Measurements from ENCODE around the gene CSF2RB. TPM values are rescaled to one million over a fixed set of nuclear protein-coding genes. Genes with fewer than 3 reads are reported as not detected.

The CSF2RB gene
- total RNA-seq, 4 donors from 2014 or later = 5.7 to 14.3 (median 10.8) TPM

DNA sequence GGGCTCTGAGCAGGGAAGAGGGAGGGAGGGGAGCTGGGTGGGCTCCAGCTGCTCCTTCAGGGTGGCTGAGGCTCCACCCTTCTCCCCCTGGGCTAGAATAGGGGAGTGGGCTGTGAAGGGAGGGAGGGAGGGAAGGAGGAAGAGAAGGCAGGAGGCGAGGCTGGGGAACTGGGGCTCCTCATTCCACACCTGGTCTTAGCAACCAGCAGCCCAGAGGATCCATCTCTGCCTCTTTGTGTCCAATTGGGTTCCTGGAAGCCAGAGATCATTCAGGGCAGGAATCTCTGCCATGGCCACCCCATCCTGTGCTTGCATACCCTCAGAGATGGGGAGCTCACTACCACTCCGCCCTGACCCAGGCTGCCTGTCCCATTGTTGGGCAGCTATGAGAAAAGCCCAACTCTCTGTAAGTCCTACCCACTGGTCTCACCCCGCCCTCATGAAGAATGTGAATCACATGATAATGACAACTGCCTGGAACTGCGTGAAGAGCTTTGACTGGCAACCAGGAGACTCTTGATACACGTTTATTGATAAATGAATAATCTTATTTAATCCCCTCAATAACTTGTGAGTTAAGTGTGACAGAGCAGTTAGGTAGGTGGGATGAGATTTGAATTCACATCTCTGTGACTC, 44.8 kb upstream of the CSF2RB start:
- H3K27me3 ChIP-seq = no peaks in the 10 kb centered on the region
- DNase-seq (ENCODE audit: low spot score in 2 of 2) = no peak
- no peaks in the 10 kb centered on the region for H3K36me3 ChIP-seq
- peaks cover 0 to 7% (median 0%) of the 10 kb centered on the region in 4 donors for H3K4me1 ChIP-seq
- WGBS, 2 donors = 67 to 75% methylated on average over 5 of the region's 5 CpGs
- H3K27ac ChIP-seq = no peak overlapping the region
- H3K4me3 ChIP-seq = no peak overlapping the region
- H3K9me3 ChIP-seq = no peaks in the 10 kb centered on the region
- TF ChIP-seq EP300 (IDR thresholded peaks at IDR 0.05) (no peak), POLR2A (IDR thresholded peaks at IDR 0.05) (no peak)
- TF ChIP-seq, protein P1, sequence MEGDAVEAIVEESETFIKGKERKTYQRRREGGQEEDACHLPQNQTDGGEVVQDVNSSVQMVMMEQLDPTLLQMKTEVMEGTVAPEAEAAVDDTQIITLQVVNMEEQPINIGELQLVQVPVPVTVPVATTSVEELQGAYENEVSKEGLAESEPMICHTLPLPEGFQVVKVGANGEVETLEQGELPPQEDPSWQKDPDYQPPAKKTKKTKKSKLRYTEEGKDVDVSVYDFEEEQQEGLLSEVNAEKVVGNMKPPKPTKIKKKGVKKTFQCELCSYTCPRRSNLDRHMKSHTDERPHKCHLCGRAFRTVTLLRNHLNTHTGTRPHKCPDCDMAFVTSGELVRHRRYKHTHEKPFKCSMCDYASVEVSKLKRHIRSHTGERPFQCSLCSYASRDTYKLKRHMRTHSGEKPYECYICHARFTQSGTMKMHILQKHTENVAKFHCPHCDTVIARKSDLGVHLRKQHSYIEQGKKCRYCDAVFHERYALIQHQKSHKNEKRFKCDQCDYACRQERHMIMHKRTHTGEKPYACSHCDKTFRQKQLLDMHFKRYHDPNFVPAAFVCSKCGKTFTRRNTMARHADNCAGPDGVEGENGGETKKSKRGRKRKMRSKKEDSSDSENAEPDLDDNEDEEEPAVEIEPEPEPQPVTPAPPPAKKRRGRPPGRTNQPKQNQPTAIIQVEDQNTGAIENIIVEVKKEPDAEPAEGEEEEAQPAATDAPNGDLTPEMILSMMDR (IDR thresholded peaks at IDR 0.05) = no peak

DNA sequence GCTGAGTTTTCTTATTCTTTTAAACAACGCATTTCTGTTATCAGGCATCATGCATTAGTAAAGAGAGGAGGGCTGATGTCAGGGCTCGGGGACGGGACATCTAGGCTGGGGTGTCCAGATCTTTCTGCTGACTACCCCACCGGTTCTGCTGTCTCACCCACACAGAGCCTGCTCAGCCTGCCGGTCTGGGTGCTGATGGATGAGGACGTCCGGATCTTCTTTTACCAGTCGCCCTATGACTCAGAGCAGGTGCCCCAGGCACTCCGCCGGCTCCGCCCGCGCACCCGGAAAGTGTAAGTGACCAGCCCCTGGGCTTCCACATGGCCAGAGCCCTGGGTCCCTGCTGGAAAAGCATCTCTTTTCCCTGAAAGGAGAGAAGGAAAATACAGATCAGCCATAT, 43.2 kb upstream of the CSF2RB start:
- H3K4me1 ChIP-seq = peaks cover 0 to 15% (median 2%) of the 10 kb centered on the region in 4 donors
- no peaks in the 10 kb centered on the region for H3K27me3 ChIP-seq
- 87% methylated on average over 14 of the region's 14 CpGs for WGBS, 2 donors
- TF ChIP-seq POLR2A (IDR thresholded peaks at IDR 0.05) (no peak), EP300 (IDR thresholded peaks at IDR 0.05) (no peak)
- TF ChIP-seq, protein P1 (IDR thresholded peaks at IDR 0.05) = no peak
- no peak for DNase-seq (ENCODE audit: low spot score in 2 of 2)
- H3K36me3 ChIP-seq = no peaks in the 10 kb centered on the region
- no peaks in the 10 kb centered on the region for H3K9me3 ChIP-seq
- no peak overlapping the region for H3K4me3 ChIP-seq
- no peak overlapping the region for H3K27ac ChIP-seq

DNA sequence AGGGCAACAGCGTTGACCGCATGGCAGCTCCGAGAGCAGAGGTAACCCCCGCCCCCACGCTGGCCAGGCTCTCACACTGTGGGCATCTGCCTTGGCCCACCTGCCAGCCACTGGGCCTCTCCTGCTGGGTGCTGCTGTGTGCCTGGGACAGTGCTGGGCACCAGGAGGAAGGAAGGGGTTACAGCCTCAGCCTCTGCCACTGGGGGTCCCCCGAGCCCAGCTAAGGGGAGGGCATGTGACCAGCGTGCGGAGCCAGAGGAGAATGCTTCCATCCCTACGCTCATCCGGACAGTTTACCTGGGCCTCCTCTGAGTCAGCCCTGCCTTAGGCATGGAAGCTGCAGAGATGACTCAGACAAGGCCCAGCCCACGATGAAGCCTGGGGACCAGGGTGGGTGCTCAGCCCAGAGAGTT, 41.8 kb upstream of the CSF2RB start:
- Histone ChIP-seq H3K4me3 (no peak overlapping the region), H3K36me3 (no peaks in the 10 kb centered on the region), H3K27me3 (no peaks in the 10 kb centered on the region), H3K9me3 (no peaks in the 10 kb centered on the region), H3K4me1 (peaks cover 0 to 15% (median 2%) of the 10 kb centered on the region in 4 donors), H3K27ac (no peak overlapping the region)
- DNase-seq (ENCODE audit: low spot score in 2 of 2) = no peak
- 36 to 47% methylated on average over 9 to 10 of the region's 11 CpGs for WGBS, 2 donors
- TF ChIP-seq EP300 (IDR thresholded peaks at IDR 0.05) (no peak), POLR2A (IDR thresholded peaks at IDR 0.05) (no peak)
- TF ChIP-seq, protein P1 (IDR thresholded peaks at IDR 0.05) = no peak

DNA sequence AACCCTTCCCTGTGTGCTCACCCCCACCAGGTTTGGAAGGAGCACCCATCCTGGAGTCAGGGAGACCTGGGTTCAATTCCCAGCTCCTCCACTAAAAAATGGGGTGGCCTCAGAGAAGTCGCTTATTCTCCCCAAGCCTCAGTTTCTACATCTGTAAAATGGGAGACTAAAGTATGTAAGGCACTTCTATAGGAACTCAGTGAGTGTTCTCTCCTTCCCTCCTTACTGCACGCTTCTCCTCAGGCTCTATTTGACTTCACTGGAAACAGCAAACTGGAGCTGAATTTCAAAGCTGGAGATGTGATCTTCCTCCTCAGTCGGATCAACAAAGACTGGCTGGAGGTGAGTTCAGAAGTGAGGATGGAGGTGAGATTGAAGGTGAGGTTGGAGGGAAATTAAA, 41.3 kb upstream of the CSF2RB start:
- WGBS, 2 donors = 89 to 92% methylated on average over 3 of the region's 3 CpGs
- Histone ChIP-seq H3K27ac (no peak overlapping the region), H3K4me1 (peaks cover 0 to 15% (median 2%) of the 10 kb centered on the region in 4 donors), H3K36me3 (no peaks in the 10 kb centered on the region), H3K27me3 (no peaks in the 10 kb centered on the region), H3K4me3 (no peak overlapping the region), H3K9me3 (no peaks in the 10 kb centered on the region)
- TF ChIP-seq, protein P1 (IDR thresholded peaks at IDR 0.05) = no peak
- TF ChIP-seq EP300 (IDR thresholded peaks at IDR 0.05) = no peak
- no peak for TF ChIP-seq POLR2A (IDR thresholded peaks at IDR 0.05)
- DNase-seq (ENCODE audit: low spot score in 2 of 2) = no peak

DNA sequence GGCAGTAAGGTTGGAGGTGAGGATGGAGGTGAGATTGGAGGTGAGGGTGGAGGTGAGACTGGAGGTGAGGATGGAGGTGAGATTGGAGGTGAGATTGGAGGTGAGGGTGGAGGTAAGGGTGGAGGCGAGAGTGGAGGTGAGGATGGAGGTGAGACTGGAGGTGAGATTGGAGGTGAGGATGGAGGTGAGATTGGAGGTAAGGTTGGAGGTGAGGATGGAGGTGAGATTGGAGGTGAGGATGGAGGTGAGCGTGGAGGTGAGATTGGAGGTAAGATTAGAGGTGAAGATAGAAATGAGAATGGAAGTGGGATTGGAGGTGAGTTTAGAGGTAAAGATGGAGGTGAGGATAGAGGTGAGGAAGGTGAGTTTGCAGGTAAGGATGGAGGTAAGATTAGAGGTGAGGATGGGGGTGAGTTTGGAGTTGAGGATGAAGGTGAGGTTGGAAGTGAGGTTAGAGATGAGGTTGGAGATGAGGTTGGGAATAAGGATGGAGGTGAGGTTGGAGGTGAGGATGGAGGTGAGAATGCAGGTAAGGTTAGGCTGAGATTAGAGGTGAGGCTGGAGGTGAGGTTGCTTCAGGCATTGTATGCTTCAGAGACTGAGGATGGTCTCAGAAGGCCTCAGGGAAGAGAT, 40.4 kb upstream of the CSF2RB start:
- peak overlapping the region in 1 of 4 donors; percentile 55 for H3K27ac ChIP-seq
- H3K9me3 ChIP-seq = no peaks in the 10 kb centered on the region
- 84 to 87% methylated on average over 2 of the region's 2 CpGs for WGBS, 2 donors
- H3K4me1 ChIP-seq = peaks cover 0 to 15% (median 2%) of the 10 kb centered on the region in 4 donors
- H3K4me3 ChIP-seq = no peak overlapping the region
- TF ChIP-seq EP300 (IDR thresholded peaks at IDR 0.05) (no peak), POLR2A (IDR thresholded peaks at IDR 0.05) (no peak)
- TF ChIP-seq, protein P1 (IDR thresholded peaks at IDR 0.05) = no peak
- no peak for DNase-seq (ENCODE audit: low spot score in 2 of 2)
- peaks cover 0 to 7% of the 10 kb centered on the region in 2 donors for H3K27me3 ChIP-seq
- no peaks in the 10 kb centered on the region for H3K36me3 ChIP-seq

Data from tibial nerve (tissue), 4 donors.